ENCODE results near the gene CARNS1. TPM values are rescaled to one million over a fixed set of nuclear protein-coding genes. Genes with fewer than 3 reads are reported as not detected.

Gene CARNS1
- polyA plus RNA-seq, 12 donors = 23.9 to 76.7 (median 53.6) TPM; not detected in 1

GRCh38 chr11:67439321-67440228, 24.1 kb downstream of the CARNS1 start:
- DNase-seq = no peak

DNA sequence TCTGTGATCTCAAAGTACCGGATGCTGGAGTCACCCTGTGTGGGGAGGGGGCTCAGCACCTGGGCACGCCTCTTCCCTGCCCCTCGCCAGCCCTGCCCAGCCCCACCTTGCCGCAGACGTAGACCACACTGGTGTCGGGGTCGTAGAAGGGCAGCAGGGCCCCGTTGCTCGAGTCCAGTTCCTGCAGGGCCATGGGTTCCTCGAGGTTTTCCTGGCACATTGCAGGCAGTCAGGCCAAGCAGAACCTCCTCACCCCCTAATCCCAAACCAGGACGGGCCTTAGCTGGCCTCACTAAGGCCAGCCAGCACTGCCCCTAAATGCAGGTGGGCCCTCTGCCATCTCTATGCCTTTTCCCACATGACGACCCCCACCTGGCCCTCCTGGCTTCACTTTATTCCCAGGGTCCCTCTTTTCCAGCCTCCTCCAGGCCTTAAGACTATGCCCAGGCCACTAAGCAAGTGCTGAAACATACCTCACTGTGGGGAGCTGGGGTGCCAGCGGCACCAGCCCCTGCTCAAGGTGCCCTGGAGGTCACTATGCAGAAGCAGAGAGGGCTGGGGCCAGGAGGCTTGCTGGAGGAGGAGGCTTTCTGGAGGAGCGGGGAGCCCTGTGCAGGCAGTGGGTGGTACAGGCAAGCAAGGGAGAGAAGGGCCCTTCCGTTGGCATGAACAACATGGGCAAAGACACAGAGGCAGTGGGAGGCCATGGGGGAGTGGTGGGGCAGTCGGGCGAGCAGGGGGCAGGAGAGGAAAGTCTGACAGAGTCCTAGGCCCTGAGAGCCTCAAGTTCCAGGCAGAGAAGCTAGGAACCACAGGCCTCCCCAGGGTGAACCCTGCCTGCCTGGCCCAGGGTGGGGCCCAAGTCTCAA, 25.0 kb downstream of the CARNS1 start:
- no peak for DNase-seq

DNA sequence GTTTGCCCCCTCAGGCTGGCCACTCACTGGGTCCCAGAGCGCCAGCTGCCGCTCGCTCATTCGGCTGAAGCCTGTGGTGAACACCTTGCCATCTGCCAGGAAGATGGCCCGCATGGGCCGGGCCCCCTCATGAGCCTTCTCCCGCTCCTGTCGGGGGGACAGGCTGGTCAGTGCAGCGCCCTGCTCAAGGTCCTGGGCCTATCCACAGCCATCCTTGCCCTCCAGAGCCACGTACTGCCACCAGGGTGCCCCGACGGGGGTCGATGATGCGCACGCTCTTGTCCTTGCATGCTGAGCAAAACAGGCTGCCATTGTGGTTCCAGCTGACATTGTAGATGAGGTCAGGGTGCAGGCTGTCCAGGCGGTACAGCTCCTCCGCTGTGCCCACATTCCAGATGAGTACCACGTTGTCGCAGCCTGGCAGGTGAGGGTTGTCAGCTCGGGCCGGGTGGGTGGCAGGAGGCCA, 25.7 kb downstream of the CARNS1 start:
- no peak for DNase-seq

DNA sequence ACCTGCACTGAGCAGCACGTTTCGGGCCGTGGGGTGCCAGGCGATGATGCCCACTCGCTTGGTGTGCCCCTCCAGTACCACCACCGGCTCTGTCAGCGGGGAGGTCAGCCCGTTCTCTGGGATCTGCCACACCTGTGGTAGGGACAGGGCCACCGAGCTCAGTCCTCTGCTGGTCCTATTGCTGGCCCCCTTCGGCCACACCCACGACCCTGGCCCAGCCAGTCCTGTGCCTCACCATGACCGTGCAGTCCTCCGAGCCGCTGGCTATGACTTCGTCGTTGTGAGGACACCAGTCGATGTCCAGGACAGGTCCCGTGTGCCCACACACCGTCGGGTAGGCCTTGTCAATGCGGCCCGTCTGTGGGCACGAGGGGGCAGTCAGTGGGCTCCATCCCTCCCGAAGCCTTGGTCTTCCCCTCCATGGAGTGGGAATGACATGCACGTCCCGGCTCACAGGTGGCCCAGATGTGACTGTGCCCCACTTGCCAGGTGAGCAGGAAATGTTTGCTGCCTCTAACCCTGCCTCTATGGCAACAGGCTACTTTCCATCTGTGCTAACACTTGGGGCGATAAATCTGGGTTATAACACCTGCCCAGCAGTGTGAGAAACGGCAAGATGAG, 26.4 kb downstream of the CARNS1 start:
- DNase-seq = no peak

GRCh38 chr11:67442504-67443404, 27.3 kb downstream of the CARNS1 start:
- DNase-seq = no peak

DNA sequence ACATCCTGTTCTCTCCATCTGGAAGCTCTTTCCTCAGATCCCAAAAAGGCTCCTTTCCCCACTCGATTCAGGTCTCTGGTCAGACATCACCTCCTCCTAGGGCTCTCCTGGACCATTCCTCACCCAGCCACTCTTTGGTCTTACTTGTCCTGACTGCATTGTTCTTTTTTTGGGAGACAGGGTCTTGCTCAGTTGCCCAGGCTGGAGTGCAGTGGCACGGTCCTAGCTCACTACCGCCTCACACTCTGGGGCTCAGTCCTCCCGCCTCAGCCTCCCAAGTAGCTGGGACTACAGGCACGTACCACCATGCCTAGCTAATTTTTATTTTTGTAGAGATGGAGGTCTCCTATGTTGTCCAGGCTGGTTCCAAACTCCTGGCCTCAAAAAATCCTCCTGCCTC, 30.0 kb downstream of the CARNS1 start:
- no peak for DNase-seq

DNA sequence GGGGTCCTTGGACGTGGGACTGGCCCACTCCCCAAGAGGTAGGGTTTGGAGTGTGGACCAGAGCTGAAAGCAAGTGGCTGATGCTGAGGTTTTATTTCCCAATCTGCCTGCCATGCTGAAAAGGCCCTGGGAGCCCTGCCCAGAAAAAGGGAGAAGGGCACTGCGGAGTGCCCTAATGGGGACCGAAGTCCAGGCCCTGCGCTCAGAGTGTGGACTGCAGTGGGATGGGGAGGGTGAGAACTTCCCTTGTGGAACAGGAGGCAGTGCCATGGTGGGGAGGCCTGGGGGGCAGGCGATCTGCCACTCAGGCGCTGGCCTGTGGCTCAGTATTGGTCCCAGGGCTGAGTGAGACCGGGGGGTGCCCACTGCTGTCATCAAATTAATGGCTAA, 32.7 kb downstream of the CARNS1 start:
- DNase-seq = no peak

DNA sequence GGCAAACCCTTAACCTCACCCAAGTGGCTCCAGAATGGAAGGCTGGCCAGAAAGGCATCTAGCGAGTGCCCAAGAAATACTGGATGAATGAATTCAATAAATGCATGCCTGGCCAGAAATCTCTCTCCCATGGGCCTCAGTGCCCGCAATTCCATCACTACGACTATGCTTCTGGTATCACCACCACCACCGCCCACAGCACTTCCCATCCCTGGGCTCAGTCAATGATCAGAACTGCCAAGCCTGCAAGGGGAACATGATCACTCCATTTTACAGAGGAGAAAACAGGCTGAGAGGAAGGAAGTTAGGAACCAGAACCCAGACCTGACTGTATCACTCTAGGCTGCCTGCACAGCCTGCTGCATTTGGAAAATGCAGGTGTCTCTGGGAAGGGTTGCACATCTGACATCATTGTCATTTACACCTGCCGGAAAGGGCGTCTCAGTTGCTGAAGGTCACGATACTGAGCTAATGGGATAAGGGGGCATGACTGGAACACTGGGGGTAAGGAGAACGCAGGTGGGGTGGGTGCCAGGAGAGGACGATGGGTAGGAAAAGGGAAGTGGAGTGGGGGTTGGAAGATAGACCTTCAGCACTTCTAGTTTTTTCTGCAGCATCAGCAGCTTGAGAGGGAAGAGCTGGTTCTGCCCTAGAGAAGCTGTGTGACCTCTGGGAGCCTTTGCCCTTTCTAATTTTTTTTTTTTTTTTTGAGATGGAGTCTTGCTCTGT, 33.8 kb downstream of the CARNS1 start:
- no peak for DNase-seq

DNA sequence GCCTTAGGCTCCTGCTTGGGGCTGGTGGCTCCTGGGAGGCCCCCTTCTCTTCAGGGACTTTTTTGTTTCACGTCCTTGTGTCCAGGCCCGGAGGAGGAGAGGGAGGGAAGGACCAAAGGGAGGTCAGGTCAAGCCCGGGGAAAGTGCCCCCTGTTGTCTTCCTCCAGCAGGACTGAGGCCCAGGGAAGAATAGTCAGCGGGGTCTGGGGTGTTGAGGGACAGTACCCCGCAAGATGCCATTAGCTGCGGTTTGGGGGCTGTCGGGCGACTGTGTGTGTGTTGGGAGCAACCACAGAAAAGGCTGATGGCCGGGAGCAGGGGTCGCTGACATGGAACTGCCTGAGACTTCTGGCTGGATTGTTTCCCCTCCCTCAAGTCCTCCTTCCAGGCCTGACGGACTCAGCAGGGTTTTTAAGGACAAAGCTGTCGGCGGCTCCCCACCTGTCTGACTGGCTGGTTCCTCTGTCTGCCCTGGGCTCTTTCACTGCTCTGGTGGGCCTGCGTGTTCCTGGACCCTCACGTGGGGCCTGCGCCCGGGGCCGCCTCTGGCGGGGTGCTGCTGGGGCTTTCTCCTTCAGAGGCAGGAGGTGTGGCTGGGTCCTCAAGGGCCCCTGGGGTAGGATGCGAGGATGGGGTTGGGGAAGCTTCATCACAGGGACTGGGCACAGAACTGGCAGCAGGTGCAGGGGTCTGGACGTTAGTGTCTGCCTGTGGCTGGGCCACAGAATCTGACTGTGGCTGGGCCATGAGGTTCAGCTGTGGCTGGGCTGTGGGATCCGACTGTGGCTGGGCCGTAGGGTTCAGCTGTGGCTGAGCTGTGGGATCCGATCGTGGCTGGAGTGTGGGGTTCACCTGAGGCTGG, 35.5 kb downstream of the CARNS1 start:
- no peak for DNase-seq

DNA sequence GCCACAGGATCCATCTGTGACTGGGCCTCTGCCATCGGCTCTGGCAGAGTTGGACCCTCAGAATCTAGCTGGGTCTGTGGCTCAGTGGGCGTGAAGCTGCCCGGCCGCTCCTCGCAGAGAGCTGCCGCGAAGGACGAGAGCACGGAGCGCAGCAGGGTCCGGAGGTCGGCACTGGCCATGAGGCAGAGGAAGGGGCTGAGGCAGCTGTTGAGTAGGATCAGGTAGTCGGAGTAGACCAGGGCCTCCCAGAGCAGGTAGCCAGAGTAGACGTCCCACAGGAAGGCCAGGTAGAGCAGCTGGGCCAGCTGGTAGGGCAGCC, 36.1 kb downstream of the CARNS1 start:
- DNase-seq = no peak

DNA sequence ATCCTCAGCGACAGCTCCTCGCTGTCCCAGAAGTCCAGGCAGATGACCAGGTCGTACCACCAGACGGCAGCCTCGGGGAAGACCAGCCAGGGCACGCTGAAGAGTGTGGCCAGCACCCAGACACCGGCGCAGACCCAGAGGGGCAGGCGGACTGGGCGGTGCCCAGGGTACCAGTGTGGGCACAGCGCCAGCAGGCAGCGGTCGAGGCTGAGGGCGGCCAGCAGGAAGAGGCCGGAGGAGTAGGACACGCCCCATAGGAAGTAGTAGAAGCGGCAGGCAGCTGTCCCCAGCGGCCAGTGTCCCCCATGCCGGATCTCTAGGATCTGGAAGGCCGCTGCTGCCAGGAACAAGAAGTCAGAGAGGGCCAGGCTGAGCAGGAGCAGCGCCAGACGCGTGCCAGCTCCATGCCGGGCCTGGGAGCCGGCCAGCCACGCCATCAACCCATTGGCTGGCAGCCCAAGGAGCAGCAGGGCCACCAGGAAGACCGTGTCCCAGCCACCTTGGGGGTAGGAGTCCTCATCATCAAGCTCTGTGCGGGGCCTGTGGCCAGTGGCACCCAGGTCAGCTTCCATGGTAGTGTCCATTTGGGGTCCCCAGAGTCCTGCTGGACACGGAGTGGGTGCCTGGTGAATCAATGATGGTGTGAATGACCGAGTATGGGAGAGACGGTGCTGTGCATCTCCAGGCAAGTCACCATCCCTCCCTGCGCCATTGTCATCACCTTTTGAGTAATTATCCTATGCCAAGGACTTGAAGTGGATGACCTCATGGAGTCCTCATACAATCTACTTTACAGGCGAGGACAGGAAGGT, 36.9 kb downstream of the CARNS1 start, which contains the start of gene GPR152:
Gene GPR152 (minus strand): TSS at position 589 of the 812 bp plus-strand sequence. CDS start 5 bp downstream, at position 584.
- DNase-seq = no peak

DNA sequence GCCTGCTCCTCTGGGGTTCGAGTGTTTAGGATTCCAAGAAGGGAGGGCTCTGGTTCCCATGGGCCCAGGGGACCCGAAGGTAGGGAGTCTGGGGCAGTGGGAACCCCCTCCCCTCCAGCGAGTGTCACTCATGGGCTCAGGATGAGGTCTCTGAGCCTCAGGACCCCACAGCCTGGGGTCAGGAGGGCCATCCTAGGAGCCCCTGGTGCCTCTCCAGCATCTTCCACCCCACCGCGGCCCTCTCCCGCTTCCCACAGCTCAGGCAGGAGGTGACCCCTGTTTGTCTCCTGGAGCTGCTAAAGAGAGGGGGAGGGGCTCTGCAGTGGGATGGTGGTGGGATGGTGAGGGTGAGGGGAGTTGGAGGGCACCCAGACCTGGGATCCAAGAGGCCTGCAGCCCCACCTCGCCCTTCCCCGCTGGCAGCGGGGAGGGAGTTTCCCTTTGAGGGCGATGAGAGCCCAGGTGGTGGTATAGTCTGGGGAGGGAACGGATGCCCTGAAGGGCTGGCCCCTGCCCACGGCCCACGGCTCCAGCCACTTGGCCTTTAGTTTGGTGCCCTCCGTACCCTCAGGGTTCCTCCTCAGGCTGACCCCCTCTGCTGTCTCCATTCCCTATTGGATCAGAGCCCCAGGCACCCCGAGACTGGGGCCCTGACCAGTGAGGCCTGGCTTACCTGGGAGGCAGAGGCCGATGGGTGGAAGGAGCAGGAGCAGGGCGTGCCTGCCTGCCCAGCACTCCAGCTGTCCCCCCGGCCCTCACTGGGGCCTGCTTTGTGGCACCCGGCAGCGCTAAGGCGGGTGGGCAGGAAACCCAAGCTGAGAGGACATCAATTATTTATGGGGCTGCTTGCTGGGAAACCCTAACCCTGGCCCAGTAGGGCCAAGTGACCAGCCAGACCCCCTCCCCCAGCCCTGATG, 38.6 kb downstream of the CARNS1 start:
- no peak for DNase-seq

GRCh38 chr11:67455054-67455453, 39.6 kb downstream of the CARNS1 start, which contains the start of gene CABP4:
Gene CABP4 (plus strand): TSS chr11:67455354. CDS start chr11:67455424, 70 bp downstream.
- DNase-seq = no peak

DNA sequence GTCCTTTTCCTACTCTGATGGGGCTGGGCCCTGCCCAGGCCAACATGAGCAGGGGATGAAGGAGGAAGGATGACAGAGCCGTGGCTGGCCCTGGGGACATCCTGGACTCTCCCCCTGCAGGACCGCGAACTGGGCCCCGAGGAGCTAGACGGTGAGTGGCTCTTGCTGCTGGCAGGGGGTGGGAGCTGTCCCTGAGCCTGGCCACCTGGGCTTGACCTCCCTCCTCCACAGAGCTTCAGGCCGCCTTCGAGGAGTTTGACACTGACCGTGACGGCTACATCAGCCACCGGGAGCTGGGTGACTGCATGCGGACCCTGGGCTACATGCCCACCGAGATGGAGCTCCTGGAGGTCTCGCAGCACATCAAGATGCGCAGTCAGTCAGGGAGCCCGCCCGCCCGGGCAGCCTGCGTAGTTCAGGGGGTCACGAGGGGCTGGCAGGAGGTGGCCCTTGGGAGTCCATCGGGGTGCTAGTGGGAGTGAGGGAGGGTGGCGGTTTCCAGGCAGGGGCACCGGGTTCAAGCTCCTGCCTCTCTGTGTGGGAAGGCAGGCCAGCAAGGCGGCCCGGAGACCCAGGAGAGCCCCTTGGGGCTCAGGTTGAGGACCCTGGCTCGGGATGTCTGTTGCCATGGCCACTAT, 40.7 kb downstream of the CARNS1 start:
- no peak for DNase-seq

- DNase-seq = no peak
Measured at GRCh38 chr11:67457453-67457852, 42.0 kb downstream of the CARNS1 start.

DNA sequence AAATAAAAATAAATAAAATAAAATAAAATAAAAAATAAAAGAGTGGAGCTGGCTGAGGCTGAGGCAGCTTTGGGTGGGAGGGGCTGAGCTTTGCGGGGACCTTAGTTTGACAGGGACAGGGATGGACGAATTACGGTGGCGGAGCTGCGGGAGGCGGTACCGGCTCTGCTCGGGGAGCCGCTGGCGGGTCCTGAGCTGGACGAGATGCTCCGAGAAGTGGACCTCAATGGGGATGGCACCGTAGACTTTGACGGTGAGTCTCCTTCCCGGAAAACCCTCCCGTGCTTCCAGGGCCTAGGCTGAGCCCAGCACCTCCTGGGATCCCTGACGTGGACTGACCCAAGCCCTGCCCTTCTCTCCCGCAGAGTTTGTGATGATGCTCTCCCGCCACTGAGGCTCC, 42.8 kb downstream of the CARNS1 start:
- DNase-seq = no peak

DNA sequence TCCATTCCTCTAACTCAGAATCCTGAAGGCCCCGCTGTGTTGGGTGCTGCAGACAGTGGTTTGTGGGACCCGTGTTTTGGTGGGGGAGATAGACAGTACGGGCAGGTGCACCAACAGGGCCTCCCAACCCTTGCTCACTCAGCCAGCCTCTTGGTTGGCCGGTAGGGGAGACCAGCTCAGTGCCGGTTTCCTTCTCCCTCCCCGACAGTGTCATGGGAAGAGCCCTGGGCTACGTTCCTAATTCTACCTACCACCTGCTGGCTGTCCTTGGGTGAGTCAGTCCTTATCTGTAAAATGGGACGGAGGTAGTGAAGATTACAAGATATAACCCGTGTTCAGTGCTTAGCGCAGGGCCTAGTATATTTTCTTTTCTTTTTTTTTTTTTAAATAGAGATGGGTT, 47.7 kb downstream of the CARNS1 start:
- DNase-seq = no peak
